GM12878 (cell line): ENCODE data around the gene FBXW7. TPM values are rescaled to one million over a fixed set of nuclear protein-coding genes. Genes with fewer than 3 reads are reported as not detected.

Source experiments
- ATAC-seq: fragments of 200-7000 bp; cut with Tn5 transposase; 3 replicates; pipeline ENCODE4 v1.9.1; 2020; ENCODE audit warnings: mild to moderate bottlenecking, moderate library complexity
- BruUV-seq: library from RNA; stranded (reverse); fragments of 400-500 nt; replicated peaks from 2 replicates; lab custom pipeline; 2021; lab: Mats Ljungman, UMichigan
- CTCF ChIA-PET: fragments of 300-600 bp; sonication (Branson Sonifier 250); formaldehyde crosslinking; extraction: SDS; loops from one replicate; lab custom pipeline; 2021; ENCODE audit warnings: inconsistent platforms; lab: Yijun Ruan, JAX
- POLR2A ChIA-PET: fragments of 350-600 bp; formaldehyde crosslinking; extraction: SDS; loops from one replicate; lab custom pipeline; 2021; ENCODE audit warnings: inconsistent platforms; lab: Charles Lee
- RAD21 ChIA-PET: fragments of 300-600 bp; sonication (Branson Sonifier 250); formaldehyde crosslinking; loops from one replicate; lab custom pipeline; 2023; ENCODE audit warnings: antibody characterized with exemption; ENCODE audit not compliant: unreplicated experiment; lab: Charles Lee
- SMC1A ChIA-PET: fragments of 300-600 bp; sonication (Branson Sonifier 250); formaldehyde crosslinking; loops from one replicate; lab custom pipeline; 2023; ENCODE audit not compliant: unreplicated experiment, uncharacterized antibody; lab: Charles Lee
- DNase-seq: peaks from one replicate; pipeline ENCODE4 v3.0.0-alpha.2; 2011; ENCODE audit warnings: low read depth, low spot score
- FAIRE-seq: peaks from 3 replicates; lab custom pipeline; 2011; peaks lifted over from hg19 to GRCh38; lab: Jason Lieb, UNC
- H2AFZ ChIP-seq: 2 replicates; pipeline ENCODE4 v1.6.0; 2011; ENCODE audit warnings: low read depth, low read length, control low read depth; ENCODE audit not compliant: control insufficient read depth
- H3K27ac ChIP-seq: 2 replicates; pipeline ENCODE4 v1.5.1; 2011; ENCODE audit warnings: control low read depth; ENCODE audit not compliant: control insufficient read depth, insufficient read depth
- H3K27me3 ChIP-seq, 2 experiments: replicated peaks in 1 of 2; 2 replicates each; pipeline versions ENCODE4 v1.6.0 to v1.6.1; 2011; ENCODE audit warnings: low read length in 1 of 2; ENCODE audit not compliant: control insufficient read depth in 2 of 2, insufficient read depth in 2 of 2
- H3K36me3 ChIP-seq, 2 experiments: 2 replicates each; pipeline ENCODE4 v1.5.1; 2011; ENCODE audit warnings: low read length in 1 of 2; ENCODE audit not compliant: control insufficient read depth in 2 of 2, insufficient read depth in 2 of 2
- H3K4me1 ChIP-seq: 2 replicates; pipeline ENCODE4 v1.6.1; 2011; ENCODE audit warnings: mild to moderate bottlenecking, low read length, moderate library complexity, mixed read lengths; ENCODE audit not compliant: control insufficient read depth, insufficient read depth
- H3K4me2 ChIP-seq: 2 replicates; pipeline ENCODE4 v1.6.0; 2011; ENCODE audit warnings: control low read depth; ENCODE audit not compliant: control insufficient read depth, insufficient read depth
- H3K4me3 ChIP-seq: fragments of 200-600 bp; sonication (generic); 2 replicates; pipeline ENCODE4 v1.5.1; 2016
- H3K79me2 ChIP-seq: 2 replicates; pipeline ENCODE4 v1.6.0; 2011; ENCODE audit warnings: low read length; ENCODE audit not compliant: control insufficient read depth, insufficient read depth
- H3K9ac ChIP-seq: 2 replicates; pipeline ENCODE4 v1.8.0; 2011; ENCODE audit warnings: low read length, control low read depth, mixed read lengths; ENCODE audit not compliant: control insufficient read depth, insufficient read depth
- H3K9me3 ChIP-seq: replicated peaks from 3 replicates; pipeline ENCODE4 v1.5.1; 2011; ENCODE audit warnings: mild to moderate bottlenecking, low read length; ENCODE audit not compliant: control insufficient read depth, insufficient read depth
- H4K20me1 ChIP-seq: 2 replicates; pipeline ENCODE4 v1.6.0; 2011; ENCODE audit not compliant: control insufficient read depth, insufficient read depth
- ATF3 ChIP-seq: IDR thresholded peaks from 2 replicates; pipeline ENCODE4 v1.6.1; 2011; ENCODE audit warnings: low read depth, mild to moderate bottlenecking, low read length, moderate library complexity, borderline replicate concordance; ENCODE audit errors: extremely low read depth
- BHLHE40 ChIP-seq, 2 experiments: fragments of 450-650 bp in 1 of 2; IDR thresholded peaks; 2 replicates each; pipeline ENCODE4 v1.6.1; 2011 to 2017; ENCODE audit warnings: low read depth in 2 of 2, borderline replicate concordance in 1 of 2, improper control_type of control experiment in 1 of 2, low read length in 1 of 2, mild to moderate bottlenecking in 1 of 2
- BRCA1 ChIP-seq: IDR thresholded peaks from 2 replicates; pipeline ENCODE4 v1.6.1; 2011; ENCODE audit warnings: low read depth, low read length, improper control_type of control experiment
- JUND ChIP-seq: IDR thresholded peaks from 2 replicates; pipeline ENCODE4 v1.6.1; 2012; ENCODE audit warnings: low read depth, mild to moderate bottlenecking, low read length, improper control_type of control experiment, moderate library complexity
- NFIC ChIP-seq: IDR thresholded peaks from 2 replicates; pipeline ENCODE4 v1.6.1; 2012; ENCODE audit warnings: low read depth, mild to moderate bottlenecking, inconsistent platforms, low read length, moderate library complexity
- NR2F1 ChIP-seq: fragments of 450-650 bp; conservative IDR thresholded peaks from 2 replicates; pipeline ENCODE4 v1.6.1; 2017; ENCODE audit warnings: mild to moderate bottlenecking
- SIX5 ChIP-seq: IDR thresholded peaks from 2 replicates; pipeline ENCODE4 v1.6.1; 2011; ENCODE audit warnings: mild to moderate bottlenecking, low read depth, low read length, moderate library complexity; ENCODE audit not compliant: severe bottlenecking
- WRNIP1 ChIP-seq: IDR thresholded peaks from 2 replicates; pipeline ENCODE4 v1.6.1; 2011; ENCODE audit warnings: low read depth, low read length, improper control_type of control experiment, borderline replicate concordance
- WGBS: methylation state at CpG from one replicate; pipeline ENCODE4 v1.1.6; 2016; ENCODE audit warnings: low lambda C conversion rate; ENCODE audit not compliant: insufficient replicate concordance, insufficient coverage; ENCODE audit errors: missing lambda C conversion rate; 5-methylcytosine and 5-hydroxymethylcytosine counted together
- in situ Hi-C: fragments of 300-500 bp; cut with MboI; formaldehyde crosslinking; loops from 9 replicates; pipeline ENCODE4 v1.14.3; 2018; ENCODE audit warnings: mixed read lengths
- intact Hi-C: fragments of 100-400 bp; cut with micrococcal nuclease; formaldehyde crosslinking; loops from one replicate; pipeline ENCODE4 v1.14.2; 2022; ENCODE audit not compliant: unreplicated experiment
- polyA plus RNA-seq, 11 experiments: library from polyadenylated mRNA; depleted of rRNA in 4 of 11; unstranded in 6 of 11; stranded (reverse) in 5 of 11; fragments of >200 nt; fragmentation: Nextera tagmentation in 4 of 11; fragmentation: Illumina TruSeq in 1 of 11; extraction: Ambion mirVana in 4 of 11; extraction: Trizol in 1 of 11; gene quantifications; 1 replicate in 1 of 11; 2 replicates in 10 of 11; pipeline versions ENCODE4 v1.2.1 to v1.2.3, GENCODE V29; 2011 to 2016; ENCODE audit warnings: inconsistent platforms in 2 of 11, missing spikeins in 2 of 11, low read depth in 1 of 11
- total RNA-seq, 4 experiments: library from RNA; depleted of rRNA in 3 of 4; stranded (reverse); fragments of >200 nt in 3 of 4; fragmentation: Illumina TruSeq in 1 of 4; extraction: Trizol in 1 of 4; gene quantifications; 2 replicates each; pipeline versions ENCODE4 v1.2.1 to v1.2.3, GENCODE V29; 2013 to 2021
- TF ChIP-seq, protein P1 (sequence below): fragments of 450-650 bp; IDR thresholded peaks from 2 replicates; pipeline ENCODE4 v1.6.1; 2017; ENCODE audit warnings: antibody characterized with exemption, mild to moderate bottlenecking, moderate library complexity
- TF ChIP-seq, protein P2 (sequence below): IDR thresholded peaks from 2 replicates; pipeline ENCODE4 v1.6.1; 2012; ENCODE audit warnings: low read length, inconsistent platforms

FBXW7 gene
- total and polyA plus RNA-seq, 10 of the 15 experiments (the other 5 are each of a cell fraction or from before 2014, with no cell fraction given) = 35.8 to 118 (median 47.2) TPM

DNA sequence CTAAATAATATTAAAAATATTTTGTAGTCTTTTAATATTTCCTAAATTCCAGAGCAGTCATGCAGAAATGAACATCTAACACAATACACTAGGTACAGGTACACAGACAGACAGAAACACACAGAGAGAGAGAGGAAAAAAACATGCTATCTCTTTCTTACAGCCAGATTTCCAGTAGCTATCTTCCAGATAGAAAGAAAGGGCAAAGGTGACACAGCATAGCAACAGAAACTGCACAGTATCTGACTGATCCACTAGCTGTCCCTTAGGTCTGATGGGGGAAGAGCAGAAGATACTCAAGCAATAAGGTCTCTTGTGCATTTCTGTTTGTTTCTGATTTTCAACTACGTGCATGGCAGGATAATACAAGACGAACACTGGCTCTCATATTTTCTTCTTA is 7.8 kb downstream of the FBXW7 start:
- CTCF ChIA-PET = interaction anchor here (0.6 to 8.3 kb wide), 3 partner anchors 8 to 26 kb away, joined by 3 to 80 read pairs (median 5); partner anchors contain the start of gene FBXW7
- BruUV-seq = no TSS peak

GRCh38 chr4:152525878-152526277 is 10.0 kb downstream of the FBXW7 start:
- Histone ChIP-seq H3K4me1 (peaks cover 53% of the 10 kb centered on the region), H3K27ac (peak overlapping the region; percentile 55), H3K79me2 (peaks cover 100% of the 10 kb centered on the region), H4K20me1 (no peaks in the 10 kb centered on the region), H3K27me3 (no peaks in the 10 kb centered on the region), H3K36me3 (peaks cover 0 to 19% of the 10 kb centered on the region in 2 experiments; a peak in 2 of 4 replicates), H3K4me2 (peak overlapping the region; percentile 84), H2AFZ (no peak overlapping the region), H3K9ac (no peak overlapping the region), H3K4me3 (peak overlapping the region; percentile 46; the same call in 1 of the 2 replicates), H3K9me3 (peaks cover 4% of the 10 kb centered on the region; the same call in 2 of the 3 replicates)
- 0% methylated on average over 4 of the region's 4 CpGs for WGBS
- DNase-seq (no peak), ATAC-seq (peak; percentile 55), FAIRE-seq (peak; percentile 82)
- in situ Hi-C loops (no loop called here), intact Hi-C loops (no loop called here)
- SMC1A ChIA-PET = interaction anchor here (0.6 to 8.9 kb wide), 22 partner anchors 7 to 173 kb away, joined by 3 to 113 read pairs (median 4); partner anchors contain the start of gene FBXW7
- RAD21 ChIA-PET = interaction anchor here (0.6 to 7.2 kb wide), 12 partner anchors 11 to 204 kb away, joined by 3 to 114 read pairs (median 4); partner anchors contain the start of gene FBXW7
- CTCF ChIA-PET = interaction anchor here (0.6 to 8.3 kb wide), 10 partner anchors 12 to 117 kb away, joined by 3 to 80 read pairs (median 6); partner anchors contain the start of gene FBXW7
- POLR2A ChIA-PET = interaction anchor here (0.8 to 4.3 kb wide), 10 partner anchors 11 to 118 kb away, joined by 3 to 22 read pairs (median 6); partner anchors contain the start of gene FBXW7
- BruUV-seq = no TSS peak
- TF ChIP-seq, protein P1, sequence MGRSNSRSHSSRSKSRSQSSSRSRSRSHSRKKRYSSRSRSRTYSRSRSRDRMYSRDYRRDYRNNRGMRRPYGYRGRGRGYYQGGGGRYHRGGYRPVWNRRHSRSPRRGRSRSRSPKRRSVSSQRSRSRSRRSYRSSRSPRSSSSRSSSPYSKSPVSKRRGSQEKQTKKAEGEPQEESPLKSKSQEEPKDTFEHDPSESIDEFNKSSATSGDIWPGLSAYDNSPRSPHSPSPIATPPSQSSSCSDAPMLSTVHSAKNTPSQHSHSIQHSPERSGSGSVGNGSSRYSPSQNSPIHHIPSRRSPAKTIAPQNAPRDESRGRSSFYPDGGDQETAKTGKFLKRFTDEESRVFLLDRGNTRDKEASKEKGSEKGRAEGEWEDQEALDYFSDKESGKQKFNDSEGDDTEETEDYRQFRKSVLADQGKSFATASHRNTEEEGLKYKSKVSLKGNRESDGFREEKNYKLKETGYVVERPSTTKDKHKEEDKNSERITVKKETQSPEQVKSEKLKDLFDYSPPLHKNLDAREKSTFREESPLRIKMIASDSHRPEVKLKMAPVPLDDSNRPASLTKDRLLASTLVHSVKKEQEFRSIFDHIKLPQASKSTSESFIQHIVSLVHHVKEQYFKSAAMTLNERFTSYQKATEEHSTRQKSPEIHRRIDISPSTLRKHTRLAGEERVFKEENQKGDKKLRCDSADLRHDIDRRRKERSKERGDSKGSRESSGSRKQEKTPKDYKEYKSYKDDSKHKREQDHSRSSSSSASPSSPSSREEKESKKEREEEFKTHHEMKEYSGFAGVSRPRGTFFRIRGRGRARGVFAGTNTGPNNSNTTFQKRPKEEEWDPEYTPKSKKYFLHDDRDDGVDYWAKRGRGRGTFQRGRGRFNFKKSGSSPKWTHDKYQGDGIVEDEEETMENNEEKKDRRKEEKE = no peak
- TF ChIP-seq, protein P2, sequence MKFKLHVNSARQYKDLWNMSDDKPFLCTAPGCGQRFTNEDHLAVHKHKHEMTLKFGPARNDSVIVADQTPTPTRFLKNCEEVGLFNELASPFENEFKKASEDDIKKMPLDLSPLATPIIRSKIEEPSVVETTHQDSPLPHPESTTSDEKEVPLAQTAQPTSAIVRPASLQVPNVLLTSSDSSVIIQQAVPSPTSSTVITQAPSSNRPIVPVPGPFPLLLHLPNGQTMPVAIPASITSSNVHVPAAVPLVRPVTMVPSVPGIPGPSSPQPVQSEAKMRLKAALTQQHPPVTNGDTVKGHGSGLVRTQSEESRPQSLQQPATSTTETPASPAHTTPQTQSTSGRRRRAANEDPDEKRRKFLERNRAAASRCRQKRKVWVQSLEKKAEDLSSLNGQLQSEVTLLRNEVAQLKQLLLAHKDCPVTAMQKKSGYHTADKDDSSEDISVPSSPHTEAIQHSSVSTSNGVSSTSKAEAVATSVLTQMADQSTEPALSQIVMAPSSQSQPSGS = peak; percentile 46; the same call in 1 of the 2 replicates
- TF ChIP-seq BHLHE40 (IDR thresholded peaks at IDR 0.05; ENCODE audit: borderline replicate concordance in 1 of 2, low read depth in 2 of 2, low read length in 1 of 2) = no peak
- TF ChIP-seq ATF3 = no peak
- no peak for TF ChIP-seq JUND
- peak; percentile 61; the same call in 1 of the 2 replicates for TF ChIP-seq NFIC
- no peak for TF ChIP-seq SIX5
- no peak for TF ChIP-seq WRNIP1

More for the DNA sequence above, 7.8 kb downstream of the FBXW7 start:
- in situ Hi-C loops = no loop called here
- ChIA-PET POLR2A (interaction anchor here (1.0 kb wide), 1 partner anchor 27 kb away, joined by 3 read pairs; no protein-coding TSS in a partner anchor), RAD21 (interaction anchor here (1.0 to 7.2 kb wide), 2 partner anchors 25 kb away, joined by 4 to 114 read pairs; no protein-coding TSS in a partner anchor), SMC1A (interaction anchor here (0.5 to 8.9 kb wide), 7 partner anchors 9 to 109 kb away, joined by 3 to 113 read pairs (median 15); partner anchors contain the start of gene FBXW7)
- H3K9me3 ChIP-seq = no peaks in the 10 kb centered on the region
- peaks cover 98% of the 10 kb centered on the region for H3K79me2 ChIP-seq
- no peaks in the 10 kb centered on the region for H3K27me3 ChIP-seq
- FAIRE-seq = no peak
- no peak for DNase-seq
- TF ChIP-seq NR2F1 = 0 out of 2 replicates have a peak, but pooled peaks have one; percentile 39
- TF ChIP-seq BRCA1 = no peak
- no peaks in the 10 kb centered on the region for H4K20me1 ChIP-seq
- intact Hi-C loops = no loop called here
- WGBS = 77% methylated on average over 2 of the region's 2 CpGs
- no peak overlapping the region for H2AFZ ChIP-seq
- 0 out of 2 replicates have a peak overlapping the region, but pooled peaks have one; percentile 24 for H3K4me3 ChIP-seq
- no peak overlapping the region for H3K9ac ChIP-seq
- peaks cover 40% of the 10 kb centered on the region for H3K4me1 ChIP-seq
- peak overlapping the region; percentile 84 for H3K4me2 ChIP-seq
- peak; percentile 27 for ATAC-seq
- peaks cover 0 to 14% of the 10 kb centered on the region in 2 experiments; a peak in 2 of 4 replicates for H3K36me3 ChIP-seq
- peak overlapping the region; percentile 46; the same call in 1 of the 2 replicates for H3K27ac ChIP-seq
